HT-29 (cell line): ENCODE measurements around the gene PDPN. TPM values are rescaled to one million over a fixed set of nuclear protein-coding genes. Genes with fewer than 3 reads are reported as not detected.

Source experiments
- small RNA-seq: library from RNA; depleted of rRNA; stranded (forward); fragments of <200 nt; gene quantifications from one replicate; pipeline ENCODE3, GENCODE V24; 2014
- total RNA-seq: library from RNA; depleted of rRNA; stranded (reverse); fragments of >200 nt; shearing (Covaris generic); gene quantifications from 2 replicates; pipeline ENCODE4 v1.2.3, GENCODE V29; 2014; rRNA removed

PDPN gene
- total RNA-seq, 1 experiment from 2014 or later, result not detected

Small RNA genes within 50 kb of the gene (small RNA-seq; reads per million reads assigned to genes)
- not detected for gene RNA5SP41

Other genes with a start within 250 kb of the PDPN start
- gene PRAMEF14, start 236.7 kb upstream of the PDPN start, total RNA-seq, result not detected in 2 replicates
- not detected in 2 replicates for gene PRAMEF19, start 211.9 kb upstream of the PDPN start, total RNA-seq
- not detected in 2 replicates for gene PRAMEF17, start 194.2 kb upstream of the PDPN start, total RNA-seq
- not detected in 2 replicates for gene PRAMEF20, start 173.4 kb upstream of the PDPN start, total RNA-seq
- not detected in 2 replicates for gene LRRC38, start 69.8 kb upstream of the PDPN start, total RNA-seq
- gene PRDM2, start 116.4 kb downstream of the PDPN start, total RNA-seq, result 4.9 and 8.5 TPM in 2 replicates